ENCODE results near the gene CHST8.

The CHST8 gene

DNA sequence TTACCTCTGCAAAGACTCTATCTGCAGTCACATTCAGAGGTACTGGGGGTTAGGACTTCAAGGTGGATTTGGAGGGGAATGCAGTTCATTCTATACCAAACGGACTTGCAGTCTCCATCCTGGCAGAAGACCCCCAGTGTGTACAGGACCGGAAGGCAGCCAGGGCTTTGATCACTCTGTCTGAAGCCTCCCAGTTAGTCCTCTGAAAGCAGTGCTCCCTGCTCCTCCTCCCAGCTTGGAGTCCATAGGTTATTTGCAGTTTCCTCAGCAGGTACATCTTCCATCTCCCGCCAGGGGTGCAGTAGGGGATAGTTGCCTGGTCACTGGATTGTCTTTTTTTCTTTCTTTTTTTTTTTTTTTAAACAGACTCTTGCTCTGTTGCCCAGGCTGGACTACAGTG lies 96.1 kb downstream of the CHST8 start:
- no peak for DNase-seq (ENCODE audit: low read depth in 2 of 2)

GRCh38 chr19:33718651-33719254 lies 97.0 kb downstream of the CHST8 start:
- no peak for DNase-seq (ENCODE audit: low read depth in 2 of 2)

- no peak for DNase-seq (ENCODE audit: low read depth in 2 of 2)
These were observed 97.8 kb downstream of the CHST8 start for GRCh38 chr19:33719366-33720154.

GRCh38 chr19:33720155-33720493 lies 98.4 kb downstream of the CHST8 start:
- no peak for DNase-seq (ENCODE audit: low read depth in 2 of 2)

GRCh38 chr19:33720691-33721682 lies 99.2 kb downstream of the CHST8 start:
- DNase-seq (ENCODE audit: low read depth in 2 of 2): no peak

GRCh38 chr19:33721735-33722297 lies 100.1 kb downstream of the CHST8 start:
- DNase-seq (ENCODE audit: low read depth in 2 of 2): no peak

- no peak for DNase-seq (ENCODE audit: low read depth in 2 of 2)
These were observed 100.9 kb downstream of the CHST8 start for GRCh38 chr19:33722456-33723239.

- no peak for DNase-seq (ENCODE audit: low read depth in 2 of 2)
These were observed 101.8 kb downstream of the CHST8 start for GRCh38 chr19:33723512-33723911.

DNA sequence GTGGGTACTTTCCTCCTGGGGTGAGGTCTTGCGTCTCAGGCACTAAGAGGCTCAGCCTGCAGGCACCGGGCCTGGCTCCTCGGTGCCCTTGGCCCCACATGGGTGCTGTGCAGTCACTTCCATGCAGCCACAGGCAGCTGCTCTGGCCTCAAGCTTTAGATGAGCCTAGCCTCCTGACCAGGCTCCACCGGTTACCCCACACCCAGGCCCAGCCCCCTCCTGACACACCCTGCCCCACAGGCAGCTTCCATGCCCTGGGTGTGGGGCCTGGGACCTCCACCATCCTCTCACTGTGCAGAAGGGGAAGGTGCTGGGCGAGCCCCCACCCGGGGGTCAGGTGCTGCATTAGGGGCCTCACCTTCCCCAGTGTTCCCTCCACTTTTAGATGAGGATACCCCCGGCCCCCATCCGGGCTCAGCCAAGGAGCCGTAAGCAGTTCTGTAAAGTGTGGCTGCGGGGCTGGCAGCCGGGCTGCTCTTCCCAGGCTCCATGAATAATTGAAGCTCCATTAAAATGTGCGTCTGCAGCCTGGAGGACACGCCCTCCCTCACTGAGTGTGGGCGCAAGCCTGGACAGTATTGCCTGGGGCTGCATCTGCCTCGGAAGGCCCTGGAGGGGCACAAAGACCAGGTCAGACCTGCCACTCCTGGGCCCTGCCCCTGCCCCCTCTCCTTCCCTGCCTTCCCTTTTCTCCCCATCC lies 102.4 kb downstream of the CHST8 start:
- no peak for DNase-seq (ENCODE audit: low read depth in 2 of 2)

GRCh38 chr19:33724721-33725060 lies 102.9 kb downstream of the CHST8 start:
- no peak for DNase-seq (ENCODE audit: low read depth in 2 of 2)

DNA sequence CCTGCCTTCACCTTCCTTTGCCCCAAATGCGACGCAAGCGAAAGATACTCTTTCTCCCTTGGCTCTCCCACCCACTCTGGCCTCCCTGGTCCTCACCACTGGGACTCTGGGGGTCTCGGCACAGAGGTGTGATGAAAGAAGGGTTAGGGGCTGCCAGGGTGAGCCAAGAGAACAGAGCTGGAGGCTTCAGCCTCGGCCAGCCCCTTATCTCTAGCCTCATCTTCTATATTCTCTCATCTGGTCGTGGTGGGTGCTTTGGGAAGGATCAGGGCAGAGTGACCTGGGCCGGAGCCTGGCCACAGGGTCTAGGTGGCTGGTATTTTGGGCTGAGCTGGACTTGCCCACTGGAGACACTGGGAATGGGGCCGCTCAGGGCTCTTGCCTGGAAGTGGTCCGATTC lies 103.8 kb downstream of the CHST8 start:
- DNase-seq (ENCODE audit: low read depth in 2 of 2): no peak

DNA sequence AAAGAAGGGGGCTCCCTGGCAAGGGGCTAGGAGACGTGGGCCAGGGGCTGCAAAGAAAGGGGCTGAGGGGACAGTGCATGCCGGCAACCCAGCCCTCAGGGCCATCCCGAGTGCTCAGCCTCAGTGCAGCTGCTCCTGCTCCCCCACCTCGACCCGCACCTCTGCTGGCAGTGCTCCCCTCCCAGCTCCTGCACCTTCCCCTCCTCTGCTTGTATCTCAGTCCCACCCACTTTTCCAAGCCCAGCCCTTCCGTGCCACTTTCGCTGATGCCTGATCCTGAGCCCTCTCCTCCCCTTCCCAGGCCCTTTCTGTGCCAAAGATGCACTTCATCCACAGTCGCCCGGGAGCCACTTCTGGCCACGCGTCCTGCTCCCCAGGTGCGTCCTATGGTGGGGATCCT lies 105.0 kb downstream of the CHST8 start:
- no peak for DNase-seq (ENCODE audit: low read depth in 2 of 2)

- no peak for DNase-seq (ENCODE audit: low read depth in 2 of 2)
These were observed 105.7 kb downstream of the CHST8 start for GRCh38 chr19:33727331-33727998.

- DNase-seq (ENCODE audit: low read depth in 2 of 2): no peak
These were observed 106.4 kb downstream of the CHST8 start for GRCh38 chr19:33728141-33728540.

DNA sequence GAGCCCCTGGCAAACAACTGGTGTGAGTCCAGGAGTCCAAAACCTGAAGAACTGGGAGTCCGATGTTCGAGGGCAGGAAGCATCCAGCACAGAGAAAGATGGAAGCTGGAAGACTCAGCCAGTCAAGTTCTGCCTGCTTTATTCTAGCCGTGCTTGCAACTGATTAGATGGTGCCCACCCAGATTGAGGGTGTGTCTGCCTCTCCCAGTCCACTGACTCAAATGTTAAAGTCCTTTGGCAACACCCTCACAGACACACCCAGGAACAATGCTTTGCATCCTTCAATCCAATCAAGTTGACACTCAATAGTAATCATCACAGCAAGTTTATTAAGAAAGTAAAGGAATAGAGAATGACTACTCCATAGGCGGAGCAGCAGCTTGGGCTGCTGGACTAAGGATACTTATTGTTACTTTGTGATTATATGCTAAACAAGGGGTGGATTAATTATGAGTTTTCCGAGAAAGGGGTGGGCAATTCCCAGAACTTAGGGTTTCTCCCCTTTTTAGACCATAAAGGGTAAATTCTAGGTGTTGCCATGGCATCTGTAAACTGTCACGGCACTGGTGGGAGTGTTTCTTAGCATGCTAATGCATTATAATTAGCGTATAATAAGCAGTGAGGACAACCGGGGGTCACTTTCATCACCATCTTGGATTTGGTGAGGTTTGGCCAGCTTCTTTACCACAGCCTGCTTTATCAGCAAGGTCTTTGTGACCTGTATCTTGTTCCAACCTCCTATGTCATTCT lies 109.3 kb downstream of the CHST8 start:
- DNase-seq (ENCODE audit: low read depth in 2 of 2): no peak

- no peak for DNase-seq (ENCODE audit: low read depth in 2 of 2)
These were observed 110.1 kb downstream of the CHST8 start for GRCh38 chr19:33731881-33732280.

GRCh38 chr19:33734913-33735312 lies 113.2 kb downstream of the CHST8 start:
- DNase-seq (ENCODE audit: low read depth in 2 of 2): no peak

GRCh38 chr19:33736158-33736557 lies 114.4 kb downstream of the CHST8 start:
- DNase-seq (ENCODE audit: low read depth in 2 of 2): no peak

DNA sequence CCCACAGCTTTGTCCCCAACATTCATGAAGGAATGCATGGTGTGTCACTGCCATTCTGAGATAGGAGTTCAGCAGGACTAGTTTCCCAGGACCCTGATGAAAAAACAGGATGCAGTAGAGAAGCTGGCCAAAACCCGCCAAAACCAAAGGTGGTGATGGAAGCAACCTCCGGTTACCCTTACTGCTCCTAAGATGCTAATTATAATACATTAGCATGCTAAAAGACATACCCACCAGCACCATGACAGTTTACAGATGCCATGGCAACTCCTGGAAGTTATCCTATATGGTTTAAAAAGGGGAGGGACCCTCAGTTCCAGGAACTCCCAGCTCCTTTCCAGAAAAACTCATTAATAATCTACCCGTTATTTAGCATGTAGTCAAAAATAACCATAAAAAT lies 115.0 kb downstream of the CHST8 start:
- DNase-seq (ENCODE audit: low read depth in 2 of 2): no peak
